ENCODE results near the gene PARD6B.

PARD6B gene

GRCh38 chr20:50717974-50718761 lies 13.2 kb upstream of the PARD6B start:
- Histone ChIP-seq H3K9me2 (replicated peaks; ENCODE audit: insufficient read depth, low read length) (no peaks in the 10 kb centered on the region), H4K20me1 (ENCODE audit: low read depth, low read length) (no peaks in the 10 kb centered on the region), H3K4me3 (ENCODE audit: insufficient read depth, low read length, poor library complexity, severe bottlenecking) (no peak overlapping the region), H3K27me3 (ENCODE audit: low read length) (no peaks in the 10 kb centered on the region), H2AFZ (ENCODE audit: low read depth, low read length, severe bottlenecking) (no peak overlapping the region), H3K4me2 (ENCODE audit: low read depth, low read length, poor library complexity, severe bottlenecking) (no peak overlapping the region), H3K79me2 (ENCODE audit: insufficient read depth, low read length) (no peaks in the 10 kb centered on the region), H3F3A (ENCODE audit: insufficient read depth) (no peaks in the 10 kb centered on the region), H3K27ac (ENCODE audit: low read depth, low read length) (no peak overlapping the region), H3K9me3 (ENCODE audit: insufficient read depth, low read length) (no peaks in the 10 kb centered on the region), H3K9ac (ENCODE audit: low read length) (no peak overlapping the region), H3K36me3 (ENCODE audit: low read length) (no peaks in the 10 kb centered on the region)
- no peak for TF ChIP-seq EZH2phosphoT487 (conservative IDR thresholded peaks at IDR 0.05; ENCODE audit: low read length)
- TF ChIP-seq, protein P1, sequence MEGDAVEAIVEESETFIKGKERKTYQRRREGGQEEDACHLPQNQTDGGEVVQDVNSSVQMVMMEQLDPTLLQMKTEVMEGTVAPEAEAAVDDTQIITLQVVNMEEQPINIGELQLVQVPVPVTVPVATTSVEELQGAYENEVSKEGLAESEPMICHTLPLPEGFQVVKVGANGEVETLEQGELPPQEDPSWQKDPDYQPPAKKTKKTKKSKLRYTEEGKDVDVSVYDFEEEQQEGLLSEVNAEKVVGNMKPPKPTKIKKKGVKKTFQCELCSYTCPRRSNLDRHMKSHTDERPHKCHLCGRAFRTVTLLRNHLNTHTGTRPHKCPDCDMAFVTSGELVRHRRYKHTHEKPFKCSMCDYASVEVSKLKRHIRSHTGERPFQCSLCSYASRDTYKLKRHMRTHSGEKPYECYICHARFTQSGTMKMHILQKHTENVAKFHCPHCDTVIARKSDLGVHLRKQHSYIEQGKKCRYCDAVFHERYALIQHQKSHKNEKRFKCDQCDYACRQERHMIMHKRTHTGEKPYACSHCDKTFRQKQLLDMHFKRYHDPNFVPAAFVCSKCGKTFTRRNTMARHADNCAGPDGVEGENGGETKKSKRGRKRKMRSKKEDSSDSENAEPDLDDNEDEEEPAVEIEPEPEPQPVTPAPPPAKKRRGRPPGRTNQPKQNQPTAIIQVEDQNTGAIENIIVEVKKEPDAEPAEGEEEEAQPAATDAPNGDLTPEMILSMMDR (IDR thresholded peaks at IDR 0.05; ENCODE audit: insufficient read depth, low read length, poor library complexity, severe bottlenecking): no peak

DNA sequence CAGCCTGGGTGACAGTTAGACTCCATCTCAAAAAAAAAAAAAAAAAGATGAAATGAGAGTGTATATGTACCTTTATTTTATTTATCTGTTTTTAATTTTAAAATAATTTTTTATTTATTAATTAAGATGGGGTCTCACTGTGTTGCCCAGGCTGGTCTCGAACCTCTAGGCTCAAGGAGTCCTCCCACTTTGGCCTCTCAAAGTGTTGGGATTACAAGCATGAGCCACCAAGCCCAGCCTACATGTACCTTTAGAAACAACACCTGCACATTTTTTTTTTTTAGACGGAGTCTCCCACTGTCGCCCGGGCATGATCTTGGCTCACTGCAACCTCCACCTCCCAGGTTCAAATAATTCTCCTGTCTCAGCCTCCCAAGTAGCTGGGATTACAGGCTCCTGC lies 12.1 kb upstream of the PARD6B start:
- H3K79me2 ChIP-seq (ENCODE audit: insufficient read depth, low read length): no peaks in the 10 kb centered on the region
- H3K27me3 ChIP-seq (ENCODE audit: low read length): no peaks in the 10 kb centered on the region
- H3K36me3 ChIP-seq (ENCODE audit: low read length): no peaks in the 10 kb centered on the region
- H3K4me3 ChIP-seq (ENCODE audit: insufficient read depth, low read length, poor library complexity, severe bottlenecking): no peak overlapping the region
- H3K9me3 ChIP-seq (ENCODE audit: insufficient read depth, low read length): no peaks in the 10 kb centered on the region
- no peak overlapping the region for H3K9ac ChIP-seq (ENCODE audit: low read length)
- H3K4me2 ChIP-seq (ENCODE audit: low read depth, low read length, poor library complexity, severe bottlenecking): no peak overlapping the region
- no peak overlapping the region for H3K27ac ChIP-seq (ENCODE audit: low read depth, low read length)
- H3K9me2 ChIP-seq (replicated peaks; ENCODE audit: insufficient read depth, low read length): no peaks in the 10 kb centered on the region
- TF ChIP-seq, protein P1 (IDR thresholded peaks at IDR 0.05; ENCODE audit: insufficient read depth, low read length, poor library complexity, severe bottlenecking): no peak
- H2AFZ ChIP-seq (ENCODE audit: low read depth, low read length, severe bottlenecking): no peak overlapping the region
- H4K20me1 ChIP-seq (ENCODE audit: low read depth, low read length): no peaks in the 10 kb centered on the region
- H3F3A ChIP-seq (ENCODE audit: insufficient read depth): no peaks in the 10 kb centered on the region

DNA sequence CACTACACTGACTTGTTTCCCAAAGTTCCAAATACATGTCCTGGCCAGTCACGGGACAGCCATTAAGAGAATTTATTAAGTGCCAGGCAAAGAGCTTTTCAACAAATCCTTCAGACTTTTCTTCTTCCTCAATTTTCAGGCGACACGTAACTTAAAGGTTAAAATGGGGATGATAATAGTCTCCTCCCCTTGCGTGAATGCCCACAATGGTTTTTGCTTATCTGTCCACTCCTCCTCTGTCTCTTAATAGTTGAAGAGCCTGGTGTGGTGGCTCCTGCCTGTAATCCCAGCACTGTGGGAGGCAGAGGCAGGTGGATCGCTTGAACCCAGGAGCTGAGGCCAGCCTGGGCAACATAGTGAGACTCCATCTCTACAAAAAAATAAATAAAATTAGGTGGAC lies 11.4 kb upstream of the PARD6B start:
- no peak overlapping the region for H3K9ac ChIP-seq (ENCODE audit: low read length)
- no peak overlapping the region for H2AFZ ChIP-seq (ENCODE audit: low read depth, low read length, severe bottlenecking)
- no peaks in the 10 kb centered on the region for H3K36me3 ChIP-seq (ENCODE audit: low read length)
- H3K9me2 ChIP-seq (replicated peaks; ENCODE audit: insufficient read depth, low read length): no peaks in the 10 kb centered on the region
- no peak overlapping the region for H3K27ac ChIP-seq (ENCODE audit: low read depth, low read length)
- H3K4me3 ChIP-seq (ENCODE audit: insufficient read depth, low read length, poor library complexity, severe bottlenecking): no peak overlapping the region
- H3K79me2 ChIP-seq (ENCODE audit: insufficient read depth, low read length): no peaks in the 10 kb centered on the region
- H3F3A ChIP-seq (ENCODE audit: insufficient read depth): no peaks in the 10 kb centered on the region
- H4K20me1 ChIP-seq (ENCODE audit: low read depth, low read length): no peaks in the 10 kb centered on the region
- no peak overlapping the region for H3K4me2 ChIP-seq (ENCODE audit: low read depth, low read length, poor library complexity, severe bottlenecking)
- TF ChIP-seq, protein P1 (IDR thresholded peaks at IDR 0.05; ENCODE audit: insufficient read depth, low read length, poor library complexity, severe bottlenecking): no peak
- TF ChIP-seq EZH2phosphoT487 (conservative IDR thresholded peaks at IDR 0.05; ENCODE audit: low read length): no peak
- H3K9me3 ChIP-seq (ENCODE audit: insufficient read depth, low read length): no peaks in the 10 kb centered on the region
- H3K27me3 ChIP-seq (ENCODE audit: low read length): no peaks in the 10 kb centered on the region

Data from SU-DHL-6 (cell line).